HepG2 (cell line): ENCODE data around the gene TAF1A. TPM values are rescaled to one million over a fixed set of nuclear protein-coding genes. Genes with fewer than 3 reads are reported as not detected.

Experiments
- ATAC-seq: fragments of 200-7000 bp; cut with Tn5 transposase; 3 replicates; pipeline ENCODE4 v1.9.1; 2020; ENCODE audit warnings: mild to moderate bottlenecking, moderate library complexity
- BruUV-seq: library from RNA; stranded (reverse); fragments of 400-500 nt; replicated peaks from 2 replicates; lab custom pipeline; 2021; lab: Mats Ljungman, UMichigan
- CTCF ChIA-PET: fragments of 300-600 bp; formaldehyde crosslinking; extraction: SDS; loops from one replicate; lab custom pipeline; 2021; ENCODE audit warnings: low total read pairs, inconsistent platforms, low intra/inter-chr PET ratio; lab: Yijun Ruan, JAX
- POLR2A ChIA-PET: fragments of 350-600 bp; sonication (Branson Sonifier 250); formaldehyde crosslinking; loops from one replicate; lab custom pipeline; 2020; ENCODE audit warnings: antibody characterized with exemption, inconsistent platforms; lab: Yijun Ruan, JAX
- DNase-seq: peaks from one replicate; pipeline ENCODE4 v3.0.0-alpha.2; 2015; ENCODE audit warnings: low spot score
- FAIRE-seq: peaks from 3 replicates; lab custom pipeline; 2011; peaks lifted over from hg19 to GRCh38; lab: Jason Lieb, UNC
- H2AFZ ChIP-seq: one replicate; pipeline ENCODE4 v1.6.1; 2011; ENCODE audit warnings: low read length, inconsistent platforms
- H3K27ac ChIP-seq: fragments of 300-600 bp; 3 replicates; pipeline ENCODE4 v1.8.0; 2011; ENCODE audit warnings: mixed run types, mild to moderate bottlenecking, mixed read lengths, low read length, inconsistent platforms; ENCODE audit not compliant: insufficient read depth; ENCODE audit errors: extremely low read length
- H3K27me3 ChIP-seq, 2 experiments: fragments of 200-600 bp in 1 of 2; 2 replicates in 1 of 2; 3 replicates in 1 of 2; pipeline versions ENCODE4 v1.6.0 to v1.8.0; 2011; ENCODE audit warnings: low read length in 2 of 2, mild to moderate bottlenecking in 2 of 2, moderate library complexity in 2 of 2, inconsistent platforms in 1 of 2; ENCODE audit not compliant: insufficient read depth in 2 of 2, control insufficient read depth in 1 of 2
- H3K36me3 ChIP-seq, 2 experiments: fragments of 200-600 bp in 1 of 2; replicated peaks in 1 of 2; 2 replicates in 1 of 2; 3 replicates in 1 of 2; pipeline versions ENCODE4 v1.5.1 to v1.8.0; 2011; ENCODE audit warnings: low read length in 2 of 2, inconsistent platforms in 1 of 2; ENCODE audit not compliant: insufficient read depth in 2 of 2, control insufficient read depth in 1 of 2
- H3K4me1 ChIP-seq: 2 replicates; pipeline ENCODE4 v1.5.1; 2012; ENCODE audit warnings: low read length, inconsistent platforms; ENCODE audit not compliant: insufficient read depth
- H3K4me2 ChIP-seq: 2 replicates; pipeline ENCODE4 v1.6.0; 2011; ENCODE audit warnings: low read depth, low read length, inconsistent platforms
- H3K4me3 ChIP-seq, 3 experiments: fragments of 200-600 bp in 1 of 3; sonication (generic), shearing (Covaris generic) in 1 of 3; replicated peaks in 1 of 3; 2 replicates each; pipeline ENCODE4 v1.5.1; 2011 to 2016; ENCODE audit warnings: low read length in 3 of 3, inconsistent platforms in 2 of 3, low read depth in 2 of 3, mild to moderate bottlenecking in 2 of 3, control low read depth in 1 of 3, mixed read lengths in 1 of 3; ENCODE audit not compliant: insufficient read depth in 1 of 3
- H3K79me2 ChIP-seq: one replicate; pipeline ENCODE4 v1.6.1; 2011; ENCODE audit warnings: low read length, inconsistent platforms; ENCODE audit not compliant: insufficient read depth
- H3K9ac ChIP-seq: 2 replicates; pipeline ENCODE4 v1.6.0; 2011; ENCODE audit warnings: mild to moderate bottlenecking, low read depth, low read length, inconsistent platforms; ENCODE audit not compliant: insufficient read depth
- H3K9me3 ChIP-seq: 2 replicates; pipeline ENCODE4 v1.5.1; 2012; ENCODE audit warnings: mild to moderate bottlenecking, low read length
- H4K20me1 ChIP-seq: 2 replicates; pipeline ENCODE4 v1.6.0; 2011; ENCODE audit warnings: inconsistent platforms, mild to moderate bottlenecking, low read length, moderate library complexity; ENCODE audit not compliant: insufficient read depth
- CHD4 ChIP-seq: fragments of 200-600 bp; sonication (generic); IDR thresholded peaks from 2 replicates; pipeline ENCODE4 v1.7.0; 2017; ENCODE audit warnings: mild to moderate bottlenecking, low read length, borderline replicate concordance
- NCOA1 ChIP-seq: sonication (generic); formaldehyde crosslinking; IDR thresholded peaks from 2 replicates; pipeline ENCODE4 v1.9.0; 2021; ENCODE audit warnings: missing genetic modification reagents
- TAF1 ChIP-seq: sonication (generic); formaldehyde crosslinking; IDR thresholded peaks from 2 replicates; pipeline ENCODE4 v1.4.0; 2020; ENCODE audit warnings: missing genetic modification reagents
- WGBS: methylation state at CpG from one replicate; pipeline ENCODE4 v1.1.6; 2017; ENCODE audit warnings: low lambda C conversion rate; 5-methylcytosine and 5-hydroxymethylcytosine counted together
- in situ Hi-C: cut with HindIII; loops from 2 replicates; pipeline ENCODE4 v1.10.0; 2017; ENCODE audit warnings: low pct_unique_long_range_greater_than_20kb; ENCODE audit not compliant: extremely low pct_ligation_motif_present
- intact Hi-C: fragments of 100-400 bp; cut with micrococcal nuclease; formaldehyde crosslinking; loops from one replicate; pipeline ENCODE4 v1.10.0; 2022; ENCODE audit not compliant: unreplicated experiment
- polyA plus RNA-seq, 8 experiments: library from polyadenylated mRNA; depleted of rRNA in 3 of 8; stranded (reverse) in 7 of 8; unstranded in 1 of 8; fragments of >200 nt; fragmentation: Illumina TruSeq in 4 of 8; extraction: Trizol in 4 of 8; gene quantifications; 2 replicates each; pipeline versions ENCODE4 v1.2.1 to v1.2.3, GENCODE V29; 2011 to 2016; ENCODE audit warnings: low read depth in 4 of 8, missing spikeins in 1 of 8, mixed read lengths in 1 of 8; ENCODE audit not compliant: insufficient read depth in 1 of 8
- total RNA-seq, 5 experiments: library from RNA; depleted of rRNA; stranded (reverse); fragments of >200 nt; fragmentation: Illumina TruSeq; extraction: Trizol; gene quantifications; 2 replicates each; pipeline ENCODE4 v1.2.3, GENCODE V29; 2016; ENCODE audit warnings: low read depth in 1 of 5
- TF ChIP-seq, protein P1 (sequence below): sonication (generic); formaldehyde crosslinking; IDR thresholded peaks from 2 replicates; pipeline ENCODE4 v1.4.0; 2020; ENCODE audit warnings: low read depth, missing genetic modification reagents
- TF ChIP-seq, protein P2 (sequence below): sonication (generic); formaldehyde crosslinking; IDR thresholded peaks from 2 replicates; pipeline ENCODE4 v1.4.0; 2020; ENCODE audit warnings: missing genetic modification reagents
- TF ChIP-seq, protein P3 (sequence below): sonication (generic); formaldehyde crosslinking; IDR thresholded peaks from 2 replicates; pipeline ENCODE4 v1.4.0; 2020; ENCODE audit warnings: mild to moderate bottlenecking, missing genetic modification reagents
- TF ChIP-seq, protein P4 (sequence below): sonication (generic); IDR thresholded peaks from 2 replicates; pipeline ENCODE4 v1.6.1; 2016; ENCODE audit warnings: low read depth, borderline replicate concordance
- TF ChIP-seq, protein P5 (sequence below): sonication (generic); formaldehyde crosslinking; IDR thresholded peaks from 2 replicates; pipeline ENCODE4 v1.5.0; 2020; ENCODE audit warnings: missing genetic modification reagents

Gene TAF1A
- total and polyA plus RNA-seq, 2 of the 13 experiments (the other 11 are each of a cell fraction or from before 2014, with no cell fraction given) = 3.3 to 10.7 TPM

DNA sequence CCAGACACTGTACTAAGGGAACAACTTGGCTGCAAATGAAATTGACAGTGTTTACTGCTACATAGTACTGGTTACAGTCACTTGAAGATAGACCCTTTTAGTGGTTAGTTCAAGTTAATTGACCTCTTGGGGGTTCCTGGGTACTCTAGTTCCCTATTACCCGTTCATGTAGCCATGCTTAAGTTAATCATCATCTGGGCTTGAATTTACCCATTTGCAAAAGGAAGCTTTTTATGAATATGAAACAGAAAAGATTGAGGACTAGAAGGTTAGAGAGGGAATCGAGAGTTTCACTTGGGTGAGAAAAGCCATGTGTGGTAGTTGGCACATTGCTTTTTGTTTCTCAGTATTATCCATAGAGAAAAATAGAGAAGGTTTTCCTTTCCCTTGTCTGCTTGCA, 30.8 kb upstream of the TAF1A start:
- H3K27me3 ChIP-seq = no peaks in the 10 kb centered on the region; a peak in 1 of 5 replicates
- H3K27ac ChIP-seq = no peak overlapping the region
- no peak for ATAC-seq
- H2AFZ ChIP-seq = no peak overlapping the region
- intact Hi-C loops (no loop called here), in situ Hi-C loops (no loop called here)
- BruUV-seq = no TSS peak
- no peak overlapping the region for H3K4me2 ChIP-seq
- H3K9ac ChIP-seq = no peak overlapping the region
- no peaks in the 10 kb centered on the region for H3K9me3 ChIP-seq
- peaks cover 17% of the 10 kb centered on the region for H3K79me2 ChIP-seq
- ChIA-PET CTCF (no interaction called here), POLR2A (no interaction called here)
- WGBS = 87% methylated on average over 2 of the region's 2 CpGs
- DNase-seq = no peak
- peaks cover 32% of the 10 kb centered on the region for H3K4me1 ChIP-seq
- no peak overlapping the region for H3K4me3 ChIP-seq
- 0 out of 2 replicates have a peak, but pooled peaks cover 6% of the 10 kb centered on the region for H4K20me1 ChIP-seq
- H3K36me3 ChIP-seq = peaks cover 5 to 30% of the 10 kb centered on the region in 2 experiments
- FAIRE-seq = no peak
- TF ChIP-seq, protein P1, sequence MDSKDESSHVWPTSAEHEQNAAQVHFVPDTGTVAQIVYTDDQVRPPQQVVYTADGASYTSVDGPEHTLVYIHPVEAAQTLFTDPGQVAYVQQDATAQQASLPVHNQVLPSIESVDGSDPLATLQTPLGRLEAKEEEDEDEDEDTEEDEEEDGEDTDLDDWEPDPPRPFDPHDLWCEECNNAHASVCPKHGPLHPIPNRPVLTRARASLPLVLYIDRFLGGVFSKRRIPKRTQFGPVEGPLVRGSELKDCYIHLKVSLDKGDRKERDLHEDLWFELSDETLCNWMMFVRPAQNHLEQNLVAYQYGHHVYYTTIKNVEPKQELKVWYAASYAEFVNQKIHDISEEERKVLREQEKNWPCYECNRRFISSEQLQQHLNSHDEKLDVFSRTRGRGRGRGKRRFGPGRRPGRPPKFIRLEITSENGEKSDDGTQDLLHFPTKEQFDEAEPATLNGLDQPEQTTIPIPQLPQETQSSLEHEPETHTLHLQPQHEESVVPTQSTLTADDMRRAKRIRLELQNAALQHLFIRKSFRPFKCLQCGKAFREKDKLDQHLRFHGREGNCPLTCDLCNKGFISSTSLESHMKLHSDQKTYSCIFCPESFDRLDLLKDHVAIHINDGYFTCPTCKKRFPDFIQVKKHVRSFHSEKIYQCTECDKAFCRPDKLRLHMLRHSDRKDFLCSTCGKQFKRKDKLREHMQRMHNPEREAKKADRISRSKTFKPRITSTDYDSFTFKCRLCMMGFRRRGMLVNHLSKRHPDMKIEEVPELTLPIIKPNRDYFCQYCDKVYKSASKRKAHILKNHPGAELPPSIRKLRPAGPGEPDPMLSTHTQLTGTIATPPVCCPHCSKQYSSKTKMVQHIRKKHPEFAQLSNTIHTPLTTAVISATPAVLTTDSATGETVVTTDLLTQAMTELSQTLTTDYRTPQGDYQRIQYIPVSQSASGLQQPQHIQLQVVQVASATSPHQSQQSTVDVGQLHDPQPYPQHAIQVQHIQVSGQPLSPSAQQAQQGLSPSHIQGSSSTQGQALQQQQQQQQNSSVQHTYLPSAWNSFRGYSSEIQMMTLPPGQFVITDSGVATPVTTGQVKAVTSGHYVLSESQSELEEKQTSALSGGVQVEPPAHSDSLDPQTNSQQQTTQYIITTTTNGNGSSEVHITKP (CRISPR knock-in tag) = no peak
- TF ChIP-seq TAF1 (no peak), CHD4 (no peak), NCOA1 (CRISPR knock-in tag) (no peak)
- TF ChIP-seq, protein P2, sequence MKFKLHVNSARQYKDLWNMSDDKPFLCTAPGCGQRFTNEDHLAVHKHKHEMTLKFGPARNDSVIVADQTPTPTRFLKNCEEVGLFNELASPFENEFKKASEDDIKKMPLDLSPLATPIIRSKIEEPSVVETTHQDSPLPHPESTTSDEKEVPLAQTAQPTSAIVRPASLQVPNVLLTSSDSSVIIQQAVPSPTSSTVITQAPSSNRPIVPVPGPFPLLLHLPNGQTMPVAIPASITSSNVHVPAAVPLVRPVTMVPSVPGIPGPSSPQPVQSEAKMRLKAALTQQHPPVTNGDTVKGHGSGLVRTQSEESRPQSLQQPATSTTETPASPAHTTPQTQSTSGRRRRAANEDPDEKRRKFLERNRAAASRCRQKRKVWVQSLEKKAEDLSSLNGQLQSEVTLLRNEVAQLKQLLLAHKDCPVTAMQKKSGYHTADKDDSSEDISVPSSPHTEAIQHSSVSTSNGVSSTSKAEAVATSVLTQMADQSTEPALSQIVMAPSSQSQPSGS (CRISPR knock-in tag) = no peak
- TF ChIP-seq, protein P3, sequence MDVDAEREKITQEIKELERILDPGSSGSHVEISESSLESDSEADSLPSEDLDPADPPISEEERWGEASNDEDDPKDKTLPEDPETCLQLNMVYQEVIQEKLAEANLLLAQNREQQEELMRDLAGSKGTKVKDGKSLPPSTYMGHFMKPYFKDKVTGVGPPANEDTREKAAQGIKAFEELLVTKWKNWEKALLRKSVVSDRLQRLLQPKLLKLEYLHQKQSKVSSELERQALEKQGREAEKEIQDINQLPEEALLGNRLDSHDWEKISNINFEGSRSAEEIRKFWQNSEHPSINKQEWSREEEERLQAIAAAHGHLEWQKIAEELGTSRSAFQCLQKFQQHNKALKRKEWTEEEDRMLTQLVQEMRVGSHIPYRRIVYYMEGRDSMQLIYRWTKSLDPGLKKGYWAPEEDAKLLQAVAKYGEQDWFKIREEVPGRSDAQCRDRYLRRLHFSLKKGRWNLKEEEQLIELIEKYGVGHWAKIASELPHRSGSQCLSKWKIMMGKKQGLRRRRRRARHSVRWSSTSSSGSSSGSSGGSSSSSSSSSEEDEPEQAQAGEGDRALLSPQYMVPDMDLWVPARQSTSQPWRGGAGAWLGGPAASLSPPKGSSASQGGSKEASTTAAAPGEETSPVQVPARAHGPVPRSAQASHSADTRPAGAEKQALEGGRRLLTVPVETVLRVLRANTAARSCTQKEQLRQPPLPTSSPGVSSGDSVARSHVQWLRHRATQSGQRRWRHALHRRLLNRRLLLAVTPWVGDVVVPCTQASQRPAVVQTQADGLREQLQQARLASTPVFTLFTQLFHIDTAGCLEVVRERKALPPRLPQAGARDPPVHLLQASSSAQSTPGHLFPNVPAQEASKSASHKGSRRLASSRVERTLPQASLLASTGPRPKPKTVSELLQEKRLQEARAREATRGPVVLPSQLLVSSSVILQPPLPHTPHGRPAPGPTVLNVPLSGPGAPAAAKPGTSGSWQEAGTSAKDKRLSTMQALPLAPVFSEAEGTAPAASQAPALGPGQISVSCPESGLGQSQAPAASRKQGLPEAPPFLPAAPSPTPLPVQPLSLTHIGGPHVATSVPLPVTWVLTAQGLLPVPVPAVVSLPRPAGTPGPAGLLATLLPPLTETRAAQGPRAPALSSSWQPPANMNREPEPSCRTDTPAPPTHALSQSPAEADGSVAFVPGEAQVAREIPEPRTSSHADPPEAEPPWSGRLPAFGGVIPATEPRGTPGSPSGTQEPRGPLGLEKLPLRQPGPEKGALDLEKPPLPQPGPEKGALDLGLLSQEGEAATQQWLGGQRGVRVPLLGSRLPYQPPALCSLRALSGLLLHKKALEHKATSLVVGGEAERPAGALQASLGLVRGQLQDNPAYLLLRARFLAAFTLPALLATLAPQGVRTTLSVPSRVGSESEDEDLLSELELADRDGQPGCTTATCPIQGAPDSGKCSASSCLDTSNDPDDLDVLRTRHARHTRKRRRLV (CRISPR knock-in tag) = no peak
- TF ChIP-seq, protein P4, sequence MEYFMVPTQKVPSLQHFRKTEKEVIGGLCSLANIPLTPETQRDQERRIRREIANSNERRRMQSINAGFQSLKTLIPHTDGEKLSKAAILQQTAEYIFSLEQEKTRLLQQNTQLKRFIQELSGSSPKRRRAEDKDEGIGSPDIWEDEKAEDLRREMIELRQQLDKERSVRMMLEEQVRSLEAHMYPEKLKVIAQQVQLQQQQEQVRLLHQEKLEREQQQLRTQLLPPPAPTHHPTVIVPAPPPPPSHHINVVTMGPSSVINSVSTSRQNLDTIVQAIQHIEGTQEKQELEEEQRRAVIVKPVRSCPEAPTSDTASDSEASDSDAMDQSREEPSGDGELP = no peak
- TF ChIP-seq, protein P5, sequence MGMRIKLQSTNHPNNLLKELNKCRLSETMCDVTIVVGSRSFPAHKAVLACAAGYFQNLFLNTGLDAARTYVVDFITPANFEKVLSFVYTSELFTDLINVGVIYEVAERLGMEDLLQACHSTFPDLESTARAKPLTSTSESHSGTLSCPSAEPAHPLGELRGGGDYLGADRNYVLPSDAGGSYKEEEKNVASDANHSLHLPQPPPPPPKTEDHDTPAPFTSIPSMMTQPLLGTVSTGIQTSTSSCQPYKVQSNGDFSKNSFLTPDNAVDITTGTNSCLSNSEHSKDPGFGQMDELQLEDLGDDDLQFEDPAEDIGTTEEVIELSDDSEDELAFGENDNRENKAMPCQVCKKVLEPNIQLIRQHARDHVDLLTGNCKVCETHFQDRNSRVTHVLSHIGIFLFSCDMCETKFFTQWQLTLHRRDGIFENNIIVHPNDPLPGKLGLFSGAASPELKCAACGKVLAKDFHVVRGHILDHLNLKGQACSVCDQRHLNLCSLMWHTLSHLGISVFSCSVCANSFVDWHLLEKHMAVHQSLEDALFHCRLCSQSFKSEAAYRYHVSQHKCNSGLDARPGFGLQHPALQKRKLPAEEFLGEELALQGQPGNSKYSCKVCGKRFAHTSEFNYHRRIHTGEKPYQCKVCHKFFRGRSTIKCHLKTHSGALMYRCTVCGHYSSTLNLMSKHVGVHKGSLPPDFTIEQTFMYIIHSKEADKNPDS (CRISPR knock-in tag) = no peak
